ENCODE data around the gene PLA2G4F. TPM values are rescaled to one million over a fixed set of nuclear protein-coding genes. Genes with fewer than 3 reads are reported as not detected.

The PLA2G4F gene
- polyA plus RNA-seq, 1 of the 3 experiments (the other 2 are of a cell fraction), result not detected

DNA sequence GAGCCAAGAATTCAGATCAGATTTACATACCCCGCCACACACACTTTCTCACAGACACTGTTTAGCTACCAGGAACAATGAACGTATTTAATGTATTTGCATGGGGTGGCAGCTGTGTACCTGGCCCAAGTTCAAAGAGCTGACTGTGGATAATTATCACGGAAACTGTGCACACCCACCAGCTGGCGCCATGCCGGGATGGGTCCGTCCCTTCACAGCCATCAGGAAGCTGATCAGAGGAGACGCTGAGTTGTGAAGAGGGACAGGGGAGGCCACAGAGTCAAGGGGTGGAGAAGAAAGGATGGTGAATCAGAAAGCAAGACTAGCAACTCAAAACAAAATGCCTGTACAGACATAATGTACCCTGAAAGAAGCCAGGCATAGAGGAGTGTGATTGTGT lies 49.0 kb downstream of the PLA2G4F start (continued):
- TF ChIP-seq, protein P1, sequence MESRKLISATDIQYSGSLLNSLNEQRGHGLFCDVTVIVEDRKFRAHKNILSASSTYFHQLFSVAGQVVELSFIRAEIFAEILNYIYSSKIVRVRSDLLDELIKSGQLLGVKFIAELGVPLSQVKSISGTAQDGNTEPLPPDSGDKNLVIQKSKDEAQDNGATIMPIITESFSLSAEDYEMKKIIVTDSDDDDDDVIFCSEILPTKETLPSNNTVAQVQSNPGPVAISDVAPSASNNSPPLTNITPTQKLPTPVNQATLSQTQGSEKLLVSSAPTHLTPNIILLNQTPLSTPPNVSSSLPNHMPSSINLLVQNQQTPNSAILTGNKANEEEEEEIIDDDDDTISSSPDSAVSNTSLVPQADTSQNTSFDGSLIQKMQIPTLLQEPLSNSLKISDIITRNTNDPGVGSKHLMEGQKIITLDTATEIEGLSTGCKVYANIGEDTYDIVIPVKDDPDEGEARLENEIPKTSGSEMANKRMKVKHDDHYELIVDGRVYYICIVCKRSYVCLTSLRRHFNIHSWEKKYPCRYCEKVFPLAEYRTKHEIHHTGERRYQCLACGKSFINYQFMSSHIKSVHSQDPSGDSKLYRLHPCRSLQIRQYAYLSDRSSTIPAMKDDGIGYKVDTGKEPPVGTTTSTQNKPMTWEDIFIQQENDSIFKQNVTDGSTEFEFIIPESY (IDR thresholded peaks at IDR 0.05; ENCODE audit: borderline replicate concordance, low read depth), result no peak
- TF ChIP-seq MEF2A (IDR thresholded peaks at IDR 0.05; ENCODE audit: borderline replicate concordance, low read depth) (no peak), RXRA (IDR thresholded peaks at IDR 0.05; ENCODE audit: borderline replicate concordance, low read depth) (no peak)

DNA sequence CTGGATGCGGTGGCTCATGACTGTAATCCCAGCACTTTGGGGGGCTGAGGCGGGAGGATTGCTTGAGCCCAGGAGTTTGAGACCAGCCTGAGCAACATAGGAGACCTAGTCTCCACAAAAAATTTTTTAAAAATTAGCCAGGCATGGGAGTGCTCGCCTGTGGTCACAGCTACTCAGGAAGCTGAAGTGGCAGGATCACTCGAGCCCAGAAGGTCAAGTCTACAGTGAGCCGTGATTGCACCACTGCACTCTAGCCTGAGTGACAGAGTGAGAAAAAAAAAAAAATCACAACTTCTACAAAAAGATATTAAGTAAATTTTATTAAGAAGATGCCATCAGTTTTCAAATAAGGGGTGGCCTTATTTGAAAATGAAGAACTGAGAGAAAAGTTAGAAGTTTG lies 50.1 kb downstream of the PLA2G4F start:
- ChIA-PET CTCF (interaction anchor here (2.4 to 3.0 kb wide), 2 partner anchors 23 to 32 kb away, joined by 7 to 16 read pairs; no protein-coding TSS in a partner anchor), POLR2A (no interaction called here)
- no peak for TF ChIP-seq MEF2A (IDR thresholded peaks at IDR 0.05; ENCODE audit: borderline replicate concordance, low read depth)

DNA sequence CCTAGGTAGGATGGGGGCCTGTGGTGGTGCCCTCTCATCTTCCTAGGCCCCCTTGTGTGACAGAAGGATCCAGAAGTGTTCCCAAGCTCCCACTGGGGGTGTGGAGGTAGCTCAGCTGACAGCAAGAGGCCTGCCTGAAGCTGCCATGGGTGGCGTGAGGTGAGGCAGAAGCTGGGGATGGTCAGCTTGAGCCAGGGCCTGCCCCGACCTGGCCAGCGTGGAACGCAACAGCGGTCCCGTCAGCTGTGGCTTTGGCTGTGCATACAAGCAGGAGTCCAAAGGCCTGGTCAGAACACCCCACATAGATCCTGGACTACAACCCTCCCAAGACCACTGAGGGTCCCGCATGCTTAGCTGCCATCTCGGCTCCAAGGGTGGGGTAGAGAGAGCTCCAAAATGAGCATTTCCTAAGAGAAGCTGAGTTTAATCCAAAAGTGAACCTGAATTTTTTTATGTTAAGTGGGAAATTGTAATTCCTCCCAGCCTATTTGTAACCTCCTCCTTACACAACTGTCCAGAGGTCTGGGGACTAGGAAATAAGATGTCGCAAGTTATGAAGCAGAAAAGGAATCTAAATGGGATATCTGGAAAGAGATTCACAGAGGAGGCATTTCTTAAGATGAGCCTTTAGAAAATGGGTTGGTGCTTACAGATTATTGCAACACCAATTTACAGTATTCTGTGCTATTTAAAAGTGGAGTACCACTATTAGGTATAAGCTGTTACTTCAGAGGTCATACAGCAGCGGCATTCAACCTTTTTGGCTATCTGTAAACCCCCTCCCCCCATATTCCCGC lies 52.1 kb downstream of the PLA2G4F start:
- no peak for DNase-seq
- H3K9me2 ChIP-seq, result no peaks in the 10 kb centered on the region
- H3K36me3 ChIP-seq (replicated peaks in 1 of 2; ENCODE audit: control insufficient read depth in 1 of 2, insufficient read depth in 2 of 2, low read length in 1 of 2), result no peaks in the 10 kb centered on the region
- ChIA-PET POLR2A (no interaction called here), CTCF (no interaction called here)
- no peak overlapping the region for H3K27ac ChIP-seq (ENCODE audit: low read depth in 2 of 2, low read length in 1 of 2)
- H3K79me2 ChIP-seq (ENCODE audit: insufficient read depth), result no peaks in the 10 kb centered on the region
- no peaks in the 10 kb centered on the region for H3K27me3 ChIP-seq (ENCODE audit: insufficient read depth)
- no peak overlapping the region for H3K9ac ChIP-seq
- peaks cover 4 to 6% of the 10 kb centered on the region in 2 experiments; a peak in 1 of 4 replicates for H3K4me1 ChIP-seq (ENCODE audit: control insufficient read depth in 1 of 2, insufficient read depth in 2 of 2, low read depth in 1 of 2, low read length in 1 of 2)
- no peaks in the 10 kb centered on the region for H3K9me3 ChIP-seq
- no peaks in the 10 kb centered on the region for H4K20me1 ChIP-seq (ENCODE audit: insufficient read depth)
- H3K4me2 ChIP-seq, result no peak overlapping the region
- no peak overlapping the region for H2AFZ ChIP-seq (ENCODE audit: low read depth)
- no peak for TF ChIP-seq NFIC (IDR thresholded peaks at IDR 0.05; ENCODE audit: borderline replicate concordance)
- TF ChIP-seq, protein P2, sequence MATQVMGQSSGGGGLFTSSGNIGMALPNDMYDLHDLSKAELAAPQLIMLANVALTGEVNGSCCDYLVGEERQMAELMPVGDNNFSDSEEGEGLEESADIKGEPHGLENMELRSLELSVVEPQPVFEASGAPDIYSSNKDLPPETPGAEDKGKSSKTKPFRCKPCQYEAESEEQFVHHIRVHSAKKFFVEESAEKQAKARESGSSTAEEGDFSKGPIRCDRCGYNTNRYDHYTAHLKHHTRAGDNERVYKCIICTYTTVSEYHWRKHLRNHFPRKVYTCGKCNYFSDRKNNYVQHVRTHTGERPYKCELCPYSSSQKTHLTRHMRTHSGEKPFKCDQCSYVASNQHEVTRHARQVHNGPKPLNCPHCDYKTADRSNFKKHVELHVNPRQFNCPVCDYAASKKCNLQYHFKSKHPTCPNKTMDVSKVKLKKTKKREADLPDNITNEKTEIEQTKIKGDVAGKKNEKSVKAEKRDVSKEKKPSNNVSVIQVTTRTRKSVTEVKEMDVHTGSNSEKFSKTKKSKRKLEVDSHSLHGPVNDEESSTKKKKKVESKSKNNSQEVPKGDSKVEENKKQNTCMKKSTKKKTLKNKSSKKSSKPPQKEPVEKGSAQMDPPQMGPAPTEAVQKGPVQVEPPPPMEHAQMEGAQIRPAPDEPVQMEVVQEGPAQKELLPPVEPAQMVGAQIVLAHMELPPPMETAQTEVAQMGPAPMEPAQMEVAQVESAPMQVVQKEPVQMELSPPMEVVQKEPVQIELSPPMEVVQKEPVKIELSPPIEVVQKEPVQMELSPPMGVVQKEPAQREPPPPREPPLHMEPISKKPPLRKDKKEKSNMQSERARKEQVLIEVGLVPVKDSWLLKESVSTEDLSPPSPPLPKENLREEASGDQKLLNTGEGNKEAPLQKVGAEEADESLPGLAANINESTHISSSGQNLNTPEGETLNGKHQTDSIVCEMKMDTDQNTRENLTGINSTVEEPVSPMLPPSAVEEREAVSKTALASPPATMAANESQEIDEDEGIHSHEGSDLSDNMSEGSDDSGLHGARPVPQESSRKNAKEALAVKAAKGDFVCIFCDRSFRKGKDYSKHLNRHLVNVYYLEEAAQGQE (IDR thresholded peaks at IDR 0.05; ENCODE audit: low read depth, low read length), result no peak
- no peak for TF ChIP-seq TCF12 (IDR thresholded peaks at IDR 0.05)
- no peak for TF ChIP-seq MEF2A (IDR thresholded peaks at IDR 0.05; ENCODE audit: borderline replicate concordance, low read depth)
- TF ChIP-seq ELF1 (IDR thresholded peaks at IDR 0.05), result no peak
- no peak for TF ChIP-seq TAF1 (IDR thresholded peaks at IDR 0.05; ENCODE audit: borderline replicate concordance, low read depth, low read length)
- no peak for TF ChIP-seq FOSL2 (IDR thresholded peaks at IDR 0.05; ENCODE audit: borderline replicate concordance, low read depth)
- TF ChIP-seq, protein P1 (IDR thresholded peaks at IDR 0.05; ENCODE audit: borderline replicate concordance, low read depth), result no peak
- no peak for TF ChIP-seq CHD2 (IDR thresholded peaks at IDR 0.05; ENCODE audit: low read length, partially characterized antibody)
- no peak for TF ChIP-seq GATA2 (CRISPR knock-in tag; IDR thresholded peaks at IDR 0.05)
- no peak overlapping the region for H3K4me3 ChIP-seq (ENCODE audit: low read depth in 2 of 2, low read length in 1 of 2)
- 92% methylated on average over 8 of the region's 11 CpGs for WGBS (ENCODE audit: low lambda C conversion rate)
- H3F3A ChIP-seq (replicated peaks; ENCODE audit: insufficient read depth), result peaks cover 3% of the 10 kb centered on the region

More for the DNA sequence above, 50.1 kb downstream of the PLA2G4F start:
- Histone ChIP-seq H3K4me3 (ENCODE audit: low read depth in 2 of 2, low read length in 1 of 2) (no peak overlapping the region), H2AFZ (ENCODE audit: low read depth) (no peak overlapping the region), H3K9ac (no peak overlapping the region), H3F3A (replicated peaks; ENCODE audit: insufficient read depth) (peaks cover 3% of the 10 kb centered on the region), H3K27ac (ENCODE audit: low read depth in 2 of 2, low read length in 1 of 2) (no peak overlapping the region), H4K20me1 (ENCODE audit: insufficient read depth) (no peaks in the 10 kb centered on the region), H3K79me2 (ENCODE audit: insufficient read depth) (no peaks in the 10 kb centered on the region), H3K9me3 (no peaks in the 10 kb centered on the region), H3K4me2 (no peak overlapping the region), H3K4me1 (ENCODE audit: control insufficient read depth in 1 of 2, insufficient read depth in 2 of 2, low read depth in 1 of 2, low read length in 1 of 2) (peaks cover 4 to 6% of the 10 kb centered on the region in 2 experiments; a peak in 1 of 4 replicates), H3K36me3 (replicated peaks in 1 of 2; ENCODE audit: control insufficient read depth in 1 of 2, insufficient read depth in 2 of 2, low read length in 1 of 2) (no peaks in the 10 kb centered on the region), H3K9me2 (no peaks in the 10 kb centered on the region), H3K27me3 (ENCODE audit: insufficient read depth) (no peaks in the 10 kb centered on the region; the same call in 1 of the 2 replicates)
- no peak for DNase-seq
- WGBS (ENCODE audit: low lambda C conversion rate), result 84% methylated on average over 5 of the region's 5 CpGs
